Frontal cortex (tissue), 4 donors: ENCODE data around the gene OR2H2. TPM values are rescaled to one million over a fixed set of nuclear protein-coding genes. Genes with fewer than 3 reads are reported as not detected.
A peak's percentile ranks its signal among the peaks of the same experiment; 100 is the strongest.

Experiments used
- DNase-seq, 2 donors: peaks; one replicate each; pipeline ENCODE4 v3.0.0; 2012; ENCODE audit warnings: low spot score in 2 of 2
- FAIRE-seq: peaks from 2 replicates; lab custom pipeline; 2012; peaks lifted over from hg19 to GRCh38; lab: Jason Lieb, UNC
- total RNA-seq: library from RNA; depleted of rRNA; stranded (reverse); fragments of >200 nt; gene quantifications from one replicate; pipeline ENCODE4 v1.2.3, GENCODE V29; 2014
- donor health status: control.
- donor health status: control.
- donor health status: control.

Gene OR2H2
- total RNA-seq, 1 donor from 2014 or later = not detected

GRCh38 chr6:29589423-29590048 lies 4.6 kb downstream of the OR2H2 start:
- DNase-seq (peak in 1 of 2 donors; percentile 44), FAIRE-seq (peak; percentile 47)

GRCh38 chr6:29590218-29590808 lies 5.4 kb downstream of the OR2H2 start:
- DNase-seq (no peak), FAIRE-seq (no peak)

GRCh38 chr6:29591677-29592076 lies 6.8 kb downstream of the OR2H2 start:
- FAIRE-seq (no peak), DNase-seq (no peak)

GRCh38 chr6:29593199-29593855 lies 8.4 kb downstream of the OR2H2 start:
- FAIRE-seq (no peak), DNase-seq (no peak)

- FAIRE-seq (no peak), DNase-seq (no peak)
Measured at GRCh38 chr6:29596381-29596900, 11.5 kb downstream of the OR2H2 start.

- no peak for DNase-seq
- no peak for FAIRE-seq
Measured at GRCh38 chr6:29597184-29597583, 12.3 kb downstream of the OR2H2 start.

GRCh38 chr6:29598172-29598747 lies 13.3 kb downstream of the OR2H2 start:
- FAIRE-seq = no peak
- DNase-seq = no peak

- DNase-seq (no peak), FAIRE-seq (no peak)
Measured at GRCh38 chr6:29602564-29603361, 17.8 kb downstream of the OR2H2 start.

GRCh38 chr6:29603456-29603855 lies 18.5 kb downstream of the OR2H2 start:
- no peak for FAIRE-seq
- no peak for DNase-seq

- FAIRE-seq (no peak), DNase-seq (no peak)
Measured at GRCh38 chr6:29603930-29604329, 19.0 kb downstream of the OR2H2 start.

- FAIRE-seq = no peak
- DNase-seq = no peak
Measured at GRCh38 chr6:29608131-29608530, 23.2 kb downstream of the OR2H2 start.

- FAIRE-seq = no peak
- DNase-seq = no peak
Measured at GRCh38 chr6:29610540-29610939, 25.6 kb downstream of the OR2H2 start.

GRCh38 chr6:29611426-29611825 lies 26.5 kb downstream of the OR2H2 start:
- DNase-seq = no peak
- FAIRE-seq = no peak

- DNase-seq (no peak), FAIRE-seq (no peak)
Measured at GRCh38 chr6:29617782-29618554, 33.0 kb downstream of the OR2H2 start.

- no peak for DNase-seq
- FAIRE-seq = no peak
Measured at GRCh38 chr6:29619578-29620160, 34.7 kb downstream of the OR2H2 start.

- no peak for FAIRE-seq
- no peak for DNase-seq
Measured at GRCh38 chr6:29620630-29621029, 35.7 kb downstream of the OR2H2 start.

- FAIRE-seq = no peak
- DNase-seq = no peak
Measured at GRCh38 chr6:29624520-29624961, 39.6 kb downstream of the OR2H2 start.

- no peak for FAIRE-seq
Measured at GRCh38 chr6:29625337-29625930, 40.5 kb downstream of the OR2H2 start.

More at GRCh38 chr6:29625337-29625930, 40.5 kb downstream of the OR2H2 start:
- no peak for DNase-seq
